ENCODE data around the gene FGFBP1. TPM values are rescaled to one million over a fixed set of nuclear protein-coding genes. Genes with fewer than 3 reads are reported as not detected.

FGFBP1 gene
- total and polyA plus RNA-seq, 2 donors (not counting 3 experiments of a cell fraction or from before 2014, with no cell fraction given), result not detected

DNA sequence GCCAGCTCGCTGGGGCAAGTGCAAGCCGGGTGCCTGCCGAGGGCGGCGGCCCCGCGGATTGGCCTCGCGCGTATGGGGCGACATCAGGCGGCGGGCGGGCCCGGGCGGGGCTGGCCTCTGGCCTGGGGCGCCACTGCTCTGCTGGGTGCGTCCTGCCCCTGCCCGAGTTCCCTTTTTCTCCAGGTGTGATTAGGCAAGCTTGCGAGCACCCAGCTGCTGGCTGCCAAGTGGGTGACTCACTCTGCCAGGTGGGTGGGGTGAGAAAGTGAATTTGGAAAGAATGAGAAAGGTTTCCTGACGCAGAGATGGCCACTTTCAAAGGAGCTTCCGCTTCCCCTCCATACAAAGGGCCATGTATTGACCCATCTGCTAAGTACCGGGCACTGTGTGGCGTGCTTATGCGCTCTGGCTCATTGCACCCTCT is 32.5 kb downstream of the FGFBP1 start:
- POLR2A ChIA-PET, result no interaction called here
- CTCF ChIA-PET, result interaction anchor here (1.3 to 3.7 kb wide), 4 partner anchors 13 to 100 kb away, joined by 3 to 19 read pairs (median 8); no protein-coding TSS in a partner anchor
- Histone ChIP-seq H3K4me3 (replicated peaks in 1 of 3; ENCODE audit: insufficient read depth in 1 of 3, low read depth in 1 of 3, low read length in 3 of 3) (no peak overlapping the region), H3K79me2 (ENCODE audit: control insufficient read depth, insufficient read depth, low read length) (no peaks in the 10 kb centered on the region), H3K36me3 (ENCODE audit: control insufficient read depth in 2 of 2, extremely low read depth in 1 of 2, insufficient read depth in 2 of 2, low read length in 2 of 2) (no peaks in the 10 kb centered on the region), H3K27ac (ENCODE audit: insufficient read depth, low read depth, low read length) (no peak overlapping the region), H3K9ac (replicated peaks; ENCODE audit: extremely low read depth, insufficient read depth, low read length) (no peak overlapping the region), H3K9me1 (replicated peaks; ENCODE audit: control insufficient read depth, extremely low read depth, insufficient read depth, low read length) (no peaks in the 10 kb centered on the region), H2AFZ (ENCODE audit: low read depth, low read length) (no peak overlapping the region), H3K27me3 (ENCODE audit: control insufficient read depth in 2 of 2, insufficient read depth in 2 of 2, low read length in 2 of 2) (no peaks in the 10 kb centered on the region), H4K20me1 (replicated peaks; ENCODE audit: control insufficient read depth, extremely low read depth, insufficient read depth, low read length) (no peaks in the 10 kb centered on the region), H3K4me2 (ENCODE audit: insufficient read depth, low read length) (no peak overlapping the region), H3K4me1 (ENCODE audit: control insufficient read depth, extremely low read depth, insufficient read depth, low read length) (no peaks in the 10 kb centered on the region), H3K9me3 (replicated peaks; ENCODE audit: control insufficient read depth, insufficient read depth, low read length) (no peaks in the 10 kb centered on the region)
- no peak for TF ChIP-seq FOS (IDR thresholded peaks at IDR 0.05; ENCODE audit: borderline replicate concordance, insufficient read depth, low read length)
- FAIRE-seq (no peak), DNase-seq (ENCODE audit: low read depth, low spot score) (no peak)
- dilution Hi-C loops (cut with MboI; ENCODE audit: extremely low pct_ligation_motif_present, low sequenced_read_pairs), result no loop called here
- intact Hi-C loops (cut with micrococcal nuclease), result no loop called here
- no TSS peak for BruUV-seq (replicated peaks)

GRCh38 chr4:15902746-15903145 is 35.8 kb downstream of the FGFBP1 start:
- Histone ChIP-seq H3K27ac (ENCODE audit: insufficient read depth, low read depth, low read length) (no peak overlapping the region), H3K9me1 (replicated peaks; ENCODE audit: control insufficient read depth, extremely low read depth, insufficient read depth, low read length) (no peaks in the 10 kb centered on the region), H3K9ac (replicated peaks; ENCODE audit: extremely low read depth, insufficient read depth, low read length) (no peak overlapping the region), H3K4me2 (ENCODE audit: insufficient read depth, low read length) (no peak overlapping the region), H3K79me2 (ENCODE audit: control insufficient read depth, insufficient read depth, low read length) (no peaks in the 10 kb centered on the region), H4K20me1 (replicated peaks; ENCODE audit: control insufficient read depth, extremely low read depth, insufficient read depth, low read length) (no peaks in the 10 kb centered on the region), H3K36me3 (ENCODE audit: control insufficient read depth in 2 of 2, extremely low read depth in 1 of 2, insufficient read depth in 2 of 2, low read length in 2 of 2) (no peaks in the 10 kb centered on the region), H3K27me3 (ENCODE audit: control insufficient read depth in 2 of 2, insufficient read depth in 2 of 2, low read length in 2 of 2) (peaks cover 0 to 3% of the 10 kb centered on the region in 2 experiments), H3K9me3 (replicated peaks; ENCODE audit: control insufficient read depth, insufficient read depth, low read length) (no peaks in the 10 kb centered on the region), H3K4me3 (replicated peaks in 1 of 3; ENCODE audit: insufficient read depth in 1 of 3, low read depth in 1 of 3, low read length in 3 of 3) (no peak overlapping the region), H2AFZ (ENCODE audit: low read depth, low read length) (no peak overlapping the region), H3K4me1 (ENCODE audit: control insufficient read depth, extremely low read depth, insufficient read depth, low read length) (no peaks in the 10 kb centered on the region)
- DNase-seq (ENCODE audit: low read depth, low spot score), result no peak
- ChIA-PET CTCF (interaction anchor here (2.2 kb wide), 1 partner anchor 20 kb away, joined by 9 read pairs; no protein-coding TSS in a partner anchor), POLR2A (no interaction called here)
- BruUV-seq (replicated peaks), result no TSS peak
- TF ChIP-seq POLR2AphosphoS5 (IDR thresholded peaks at IDR 0.05; ENCODE audit: insufficient read depth, low read depth, low read length) (no peak), POLR2A (IDR thresholded peaks at IDR 0.05; ENCODE audit: low read depth, low read length) (no peak), EZH2 (IDR thresholded peaks at IDR 0.05; ENCODE audit: borderline replicate concordance, low read depth, low read length, severe bottlenecking) (no peak), MYC (IDR thresholded peaks at IDR 0.05; ENCODE audit: low read depth, low read length) (no peak), CTCF (IDR thresholded peaks at IDR 0.05; ENCODE audit: extremely low read depth in 1 of 2, insufficient read depth in 1 of 2, low read depth in 1 of 2, low read length in 2 of 2) (no peak), FOS (IDR thresholded peaks at IDR 0.05; ENCODE audit: borderline replicate concordance, insufficient read depth, low read length) (no peak), GATA2 (IDR thresholded peaks at IDR 0.05; ENCODE audit: insufficient read depth, insufficient read length, low read depth, low read length) (no peak), JUN (IDR thresholded peaks at IDR 0.05; ENCODE audit: borderline replicate concordance, insufficient read depth, insufficient read length, low read depth) (no peak)
- TF ChIP-seq, protein P1, sequence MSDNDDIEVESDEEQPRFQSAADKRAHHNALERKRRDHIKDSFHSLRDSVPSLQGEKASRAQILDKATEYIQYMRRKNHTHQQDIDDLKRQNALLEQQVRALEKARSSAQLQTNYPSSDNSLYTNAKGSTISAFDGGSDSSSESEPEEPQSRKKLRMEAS (IDR thresholded peaks at IDR 0.05; ENCODE audit: insufficient read depth, insufficient read length), result no peak
- FAIRE-seq, result no peak
- intact Hi-C loops (cut with micrococcal nuclease) (no loop called here), dilution Hi-C loops (cut with MboI; ENCODE audit: extremely low pct_ligation_motif_present, low sequenced_read_pairs) (no loop called here)
